ENCODE data around the gene MTFR1L. TPM values are rescaled to one million over a fixed set of nuclear protein-coding genes. Genes with fewer than 3 reads are reported as not detected.

MTFR1L gene
- total and polyA plus RNA-seq, 9 of the 15 experiments (the other 6 are each of a cell fraction or from before 2014, with no cell fraction given): 41.4 to 98.5 (median 53.7) TPM

GRCh38 chr1:25810341-25811299, 9.1 kb upstream of the MTFR1L start (continued):
- TF ChIP-seq KAT7 (CRISPR knock-in tag; IDR thresholded peaks at IDR 0.05; ENCODE audit: borderline replicate concordance): 0 out of 2 replicates have a peak, but pooled peaks have one; percentile 64
- no peak for TF ChIP-seq HNRNPK (IDR thresholded peaks at IDR 0.05; ENCODE audit: low read depth, low read length, poor library complexity, severe bottlenecking)
- peak; percentile 62 for TF ChIP-seq POLR2G (IDR thresholded peaks at IDR 0.05; ENCODE audit: low read depth, low read length)
- TF ChIP-seq POLR2AphosphoS5 (IDR thresholded peaks at IDR 0.05; ENCODE audit: control insufficient read depth, insufficient read depth, low read depth, low read length): no peak
- TF ChIP-seq TCF15 (CRISPR knock-in tag; IDR thresholded peaks at IDR 0.05): 0 out of 2 replicates have a peak, but pooled peaks have one; percentile 1
- no peak for TF ChIP-seq HDAC8 (tag; IDR thresholded peaks at IDR 0.05)
- no peak for TF ChIP-seq CHD1 (IDR thresholded peaks at IDR 0.05; ENCODE audit: low read length)
- TF ChIP-seq EGR1 (conservative IDR thresholded peaks at IDR 0.05): 0 out of 2 replicates have a peak, but pooled peaks have one; percentile 21
- no peak for TF ChIP-seq BRD4 (IDR thresholded peaks at IDR 0.05)
- TF ChIP-seq SUPT5H (IDR thresholded peaks at IDR 0.05): peak; percentile 17; the same call in 1 of the 2 replicates
- TF ChIP-seq ZKSCAN1 (IDR thresholded peaks at IDR 0.05; ENCODE audit: low read depth, low read length): 0 out of 2 replicates have a peak, but pooled peaks have one; percentile 26
- TF ChIP-seq NONO (IDR thresholded peaks at IDR 0.05; ENCODE audit: low read depth in 2 of 2, low read length in 1 of 2): peak in 1 of 2 experiments; percentile 39; a peak in 1 of 4 replicates
- TF ChIP-seq MYC (IDR thresholded peaks at IDR 0.05; ENCODE audit: low read depth, low read length): no peak
- TF ChIP-seq MYC (CRISPR knock-in tag; IDR thresholded peaks at IDR 0.05; ENCODE audit: borderline replicate concordance, low read depth): no peak
- TF ChIP-seq DEAF1 (CRISPR knock-in tag; IDR thresholded peaks at IDR 0.05): peak; percentile 90
- TF ChIP-seq FOXO4 (CRISPR knock-in tag; IDR thresholded peaks at IDR 0.05): 0 out of 2 replicates have a peak, but pooled peaks have one; percentile 59
- no peak for TF ChIP-seq CBFA2T3 (IDR thresholded peaks at IDR 0.05)
- peak; percentile 52; the same call in 1 of the 2 replicates for TF ChIP-seq ZBTB9 (CRISPR knock-in tag; IDR thresholded peaks at IDR 0.05)
- peak; percentile 80 for TF ChIP-seq TARDBP (IDR thresholded peaks at IDR 0.05)
- 0 out of 2 replicates have a peak, but pooled peaks have one; percentile 20 for TF ChIP-seq HDGF (IDR thresholded peaks at IDR 0.05)
- TF ChIP-seq YY1 (IDR thresholded peaks at IDR 0.05; ENCODE audit: borderline replicate concordance in 1 of 3, control insufficient read depth in 1 of 3, extremely low read depth in 1 of 3, insufficient read depth in 3 of 3, insufficient read length in 1 of 3, insufficient replicate concordance in 2 of 3, low read depth in 1 of 3, low read length in 2 of 3): peak in 1 of 3 experiments; percentile 27
- no peak for TF ChIP-seq ZNF134 (CRISPR knock-in tag; conservative IDR thresholded peaks at IDR 0.05)
